Measurements from ENCODE around the gene NR1D1. TPM values are rescaled to one million over a fixed set of nuclear protein-coding genes. Genes with fewer than 3 reads are reported as not detected.

Gene NR1D1
- total and polyA plus RNA-seq, 2 of the 8 experiments (the other 6 are each of a cell fraction or from before 2014, with no cell fraction given): 1.5 to 4.6 TPM

DNA sequence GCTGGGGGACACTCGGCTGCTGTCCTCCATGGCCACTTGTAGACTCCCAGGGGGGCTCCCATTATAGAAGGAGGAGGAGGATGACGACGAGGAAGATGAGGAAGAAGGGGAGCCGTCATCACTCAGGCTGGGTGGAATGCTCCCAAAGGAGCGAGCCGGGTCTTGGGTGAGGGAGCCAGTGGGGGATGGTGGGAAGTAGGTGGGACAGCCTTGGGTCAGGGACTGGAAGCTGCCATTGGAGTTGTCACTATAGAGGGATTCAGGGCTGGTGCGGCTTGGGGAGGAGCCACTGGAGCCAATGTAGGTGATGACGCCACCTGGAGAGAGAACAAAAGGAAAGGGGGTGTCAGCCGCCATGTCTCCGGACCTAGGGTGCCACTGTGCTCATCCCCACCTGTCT lies 3.3 kb downstream of the NR1D1 start:
- peaks cover 8 to 24% (median 19%) of the 10 kb centered on the region in 4 experiments for H3K4me1 ChIP-seq (replicated peaks in 1 of 4; ENCODE audit: control insufficient read depth in 3 of 4, insufficient read depth in 4 of 4, low read length in 3 of 4)
- no peak overlapping the region for H3K27ac ChIP-seq (ENCODE audit: low read depth, low read length)
- ChIA-PET POLR2A (ENCODE audit: partially characterized antibody) (interaction anchor here (0.9 to 20.8 kb wide), 4 partner anchors 10 to 79 kb away, joined by 3 to 399 read pairs (median 6); partner anchors contain the start of gene MSL1), CTCF (ENCODE audit: partially characterized antibody) (interaction anchor here (0.7 to 7.6 kb wide), 5 partner anchors 11 to 61 kb away, joined by 3 to 110 read pairs (median 33); no protein-coding TSS in a partner anchor)
- H3K9me3 ChIP-seq (ENCODE audit: insufficient read depth in 2 of 2, low read depth in 1 of 2, low read length in 1 of 2): peaks cover 0 to 6% of the 10 kb centered on the region in 2 experiments; a peak in 1 of 4 replicates
- H3K56ac ChIP-seq (replicated peaks; ENCODE audit: insufficient read length, low read depth, low read length): no peak overlapping the region
- 94% methylated on average over 10 of the region's 10 CpGs; no CpG with 5 or more reads in 1 of the 2 experiments for WGBS, 2 experiments (ENCODE audit: extremely low coverage in 1 of 2, insufficient coverage in 1 of 2, insufficient read length in 1 of 2, insufficient replicate concordance in 2 of 2, low coverage in 1 of 2, low lambda C conversion rate in 2 of 2, missing lambda C conversion rate in 1 of 2)
- no peak overlapping the region for H4K5ac ChIP-seq (ENCODE audit: insufficient read length, low read depth, low read length)
- no peak overlapping the region for H3K4me2 ChIP-seq (ENCODE audit: insufficient read depth in 1 of 2, low read depth in 2 of 2, low read length in 2 of 2)
- H3K4me3 ChIP-seq (ENCODE audit: extremely low read depth in 1 of 4, insufficient read depth in 2 of 4, low read depth in 3 of 4, low read length in 4 of 4): no peak overlapping the region
- no peak for FAIRE-seq
- no peak overlapping the region for H4K8ac ChIP-seq (ENCODE audit: extremely low read depth, insufficient read depth, low read length)
- H2BK15ac ChIP-seq (ENCODE audit: low read length): no peak overlapping the region
- no peak overlapping the region for H4K91ac ChIP-seq (replicated peaks; ENCODE audit: insufficient read length, low read length)
- no peak overlapping the region for H3K18ac ChIP-seq (ENCODE audit: extremely low read depth, low read length)
- H3K36me3 ChIP-seq (ENCODE audit: control insufficient read depth in 2 of 4, insufficient read depth in 4 of 4, low read length in 3 of 4): peaks cover 0 to 27% (median 14%) of the 10 kb centered on the region in 4 experiments; a peak in 5 of 8 replicates
- no peaks in the 10 kb centered on the region; a peak in 1 of 4 replicates for H3K79me2 ChIP-seq (ENCODE audit: control insufficient read depth in 1 of 2, insufficient read depth in 2 of 2, low read length in 2 of 2)
- H3K14ac ChIP-seq (ENCODE audit: insufficient read length): no peak overlapping the region
- H2AK5ac ChIP-seq (ENCODE audit: low read depth, low read length): no peak overlapping the region
- no peak overlapping the region for H3K9ac ChIP-seq (replicated peaks in 1 of 4; ENCODE audit: extremely low read depth in 1 of 4, low read depth in 3 of 4, low read length in 3 of 4)
- H3K23ac ChIP-seq (ENCODE audit: insufficient read length): no peak overlapping the region
- TF ChIP-seq CEBPB (IDR thresholded peaks at IDR 0.05; ENCODE audit: low read depth, low read length) (no peak), SRF (IDR thresholded peaks at IDR 0.05; ENCODE audit: low read depth, low read length) (no peak)
- H3K27me3 ChIP-seq (replicated peaks in 1 of 4; ENCODE audit: control insufficient read depth in 3 of 4, extremely low read depth in 1 of 4, insufficient read depth in 3 of 4, low read length in 3 of 4): peaks cover 6 to 24% (median 16%) of the 10 kb centered on the region in 4 experiments; a peak in 6 of 7 replicates
- no peak overlapping the region for H2AFZ ChIP-seq (ENCODE audit: low read length)
- no peak overlapping the region for H2BK5ac ChIP-seq (ENCODE audit: low read depth, low read length)
- H3K23me2 ChIP-seq (ENCODE audit: low read depth, low read length): peaks cover 10% of the 10 kb centered on the region; the same call in 1 of the 2 replicates
- peaks cover 4% of the 10 kb centered on the region; the same call in 1 of the 2 replicates for H3K79me1 ChIP-seq (ENCODE audit: low read depth, low read length)
- H2BK120ac ChIP-seq (replicated peaks; ENCODE audit: low read depth, low read length): no peak overlapping the region
- no peaks in the 10 kb centered on the region for H4K20me1 ChIP-seq (replicated peaks in 1 of 2; ENCODE audit: control insufficient read depth in 1 of 2, insufficient read depth in 2 of 2, low read length in 2 of 2)
- no peak for DNase-seq (ENCODE audit: low read depth in 1 of 2, low spot score in 2 of 2)
- no peak overlapping the region for H2BK12ac ChIP-seq (ENCODE audit: low read depth, low read length)
- H3K4ac ChIP-seq (replicated peaks; ENCODE audit: insufficient read length, low read depth, low read length): no peak overlapping the region
- no peak overlapping the region for H2BK20ac ChIP-seq (ENCODE audit: low read length)

Data from H1 (cell line).